HG03432 (cell line): Measurements from ENCODE around the gene RAB5IF.
"Not testable (repeated sequence)": the region's sequence is repeated elsewhere in the genome, so short reads cannot be mapped to it uniquely, and the experiment has no call there.

ENCODE experiments used
- ATAC-seq: cut with Tn5 transposase; IDR thresholded peaks from one replicate; pipeline ENCODE4 v1.9.1; 2021; ENCODE audit warnings: mild to moderate bottlenecking, moderate library complexity; ENCODE audit not compliant: unreplicated experiment

The RAB5IF gene

DNA sequence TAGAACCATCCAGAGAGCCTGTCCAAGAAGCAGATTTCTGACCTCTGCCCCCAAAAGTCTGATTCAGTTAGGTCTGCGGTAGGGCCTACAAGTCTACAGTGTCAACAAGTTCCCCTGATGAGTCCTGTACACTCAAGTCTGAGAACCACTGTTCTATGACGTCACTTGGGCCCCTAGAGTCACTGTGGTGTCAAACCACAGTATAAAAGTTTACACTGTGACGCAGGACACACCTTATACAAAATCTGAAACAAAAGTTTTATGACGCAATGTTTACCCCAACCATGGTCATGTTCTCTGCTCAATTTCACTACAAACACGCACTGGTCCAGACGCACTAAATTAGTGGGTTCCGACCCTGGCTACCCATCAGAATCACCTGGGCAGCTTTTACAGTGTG lies 22.5 kb downstream of the RAB5IF start:
- ATAC-seq: no peak

DNA sequence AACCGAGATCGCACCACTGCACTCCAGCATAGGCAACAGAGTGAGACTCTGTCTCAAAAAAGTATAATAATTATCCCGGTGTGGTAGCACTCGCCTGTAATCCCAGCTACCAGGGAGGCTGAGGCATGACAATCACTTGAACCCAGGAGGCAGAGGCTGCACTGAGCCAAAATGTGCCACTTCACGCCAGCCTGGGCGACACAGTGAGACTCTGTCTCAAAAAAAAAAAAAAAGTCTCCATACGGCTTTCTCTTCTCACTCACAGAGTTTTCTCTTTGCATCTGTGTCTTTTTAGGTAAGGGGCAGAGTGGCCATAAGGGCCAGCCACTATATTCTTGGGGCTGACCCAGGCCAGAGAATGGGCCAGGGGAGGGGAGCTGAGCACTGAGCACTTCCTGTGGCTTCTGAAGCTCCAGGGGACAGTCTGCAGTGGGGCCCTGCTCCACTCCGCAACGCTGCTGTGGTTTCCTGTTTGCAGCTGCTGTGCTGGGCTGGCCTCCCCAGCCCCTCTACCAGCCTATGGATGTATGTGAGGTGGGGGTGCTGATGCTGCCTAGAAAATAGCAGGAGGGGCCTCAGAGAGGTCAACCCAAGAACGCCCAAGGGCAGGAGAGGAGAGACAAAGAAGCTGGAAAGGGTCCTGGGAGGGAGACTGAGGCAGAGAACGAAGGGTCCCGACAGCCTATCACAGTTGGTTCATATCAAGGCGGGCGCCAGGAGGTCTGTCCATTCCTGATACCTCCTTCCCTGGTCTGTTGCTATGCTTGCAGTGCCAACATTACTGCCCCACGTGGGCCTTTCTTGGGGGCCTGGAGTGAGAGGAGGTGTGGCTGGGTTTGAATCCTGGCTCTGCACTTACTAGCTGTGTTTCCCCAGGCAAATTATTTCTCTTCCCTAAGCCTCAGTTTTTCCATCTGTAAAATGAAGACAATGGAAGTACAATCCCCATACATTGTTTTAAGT lies 24.4 kb downstream of the RAB5IF start:
- no peak for ATAC-seq

DNA sequence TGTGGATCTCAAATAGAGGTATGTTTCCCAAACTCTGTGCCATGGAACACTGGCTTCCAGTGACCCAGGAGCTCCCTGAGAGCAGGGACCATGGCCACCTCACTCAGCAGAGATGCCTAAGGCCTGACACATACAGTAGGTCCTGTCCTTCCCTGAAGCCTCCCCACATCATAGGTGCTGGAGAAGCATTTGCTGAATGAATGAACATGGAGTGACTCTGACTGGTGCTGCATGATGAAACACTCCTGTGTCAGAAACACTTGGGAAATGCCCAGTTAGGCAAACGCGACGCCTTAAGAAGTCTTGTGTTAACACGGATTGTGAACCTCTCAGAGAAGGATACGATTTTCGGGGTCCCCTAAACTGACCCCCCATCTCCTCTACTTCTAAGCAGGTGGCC lies 26.1 kb downstream of the RAB5IF start:
- no peak for ATAC-seq

- ATAC-seq: no peak
These were observed 26.5 kb downstream of the RAB5IF start for GRCh38 chr20:36632147-36632486.

DNA sequence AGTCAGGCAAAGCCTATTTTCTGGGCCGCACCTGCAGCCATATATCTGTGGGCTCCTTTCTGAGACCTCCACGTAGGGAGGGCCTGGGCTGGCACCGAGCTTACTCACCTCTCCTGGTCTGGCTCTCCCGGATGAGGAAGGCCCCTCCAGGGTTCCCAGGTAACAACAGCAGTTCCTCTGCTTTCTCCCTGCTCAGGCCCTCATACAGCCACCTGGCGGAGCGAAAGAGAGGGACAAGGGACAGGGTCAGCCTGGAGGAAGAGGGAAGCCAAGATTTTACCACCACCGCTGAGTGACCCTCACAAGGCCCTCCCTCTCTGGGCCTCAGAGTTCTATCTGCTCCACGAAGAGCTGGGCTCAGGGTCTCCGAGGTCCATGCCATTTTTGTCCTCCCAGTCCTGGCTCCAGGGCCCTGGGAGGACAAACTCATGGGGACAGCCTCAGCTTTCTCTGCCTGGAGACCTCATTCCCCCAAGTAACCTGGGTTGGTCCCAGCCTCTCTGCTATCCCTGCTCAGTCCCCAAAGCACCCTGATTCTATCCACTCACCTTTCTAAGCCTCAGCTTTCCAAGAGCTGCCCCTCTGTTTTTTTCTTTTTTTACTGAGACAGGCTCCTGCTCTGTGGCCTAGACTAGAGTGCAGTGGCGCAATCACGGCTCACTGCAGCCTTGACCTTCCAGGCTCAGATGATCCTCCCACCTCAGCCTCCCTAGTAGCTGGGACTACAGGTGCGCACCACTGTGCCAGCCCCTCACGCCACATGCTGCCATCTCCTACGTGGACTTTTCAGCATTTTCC lies 27.1 kb downstream of the RAB5IF start:
- no peak for ATAC-seq

DNA sequence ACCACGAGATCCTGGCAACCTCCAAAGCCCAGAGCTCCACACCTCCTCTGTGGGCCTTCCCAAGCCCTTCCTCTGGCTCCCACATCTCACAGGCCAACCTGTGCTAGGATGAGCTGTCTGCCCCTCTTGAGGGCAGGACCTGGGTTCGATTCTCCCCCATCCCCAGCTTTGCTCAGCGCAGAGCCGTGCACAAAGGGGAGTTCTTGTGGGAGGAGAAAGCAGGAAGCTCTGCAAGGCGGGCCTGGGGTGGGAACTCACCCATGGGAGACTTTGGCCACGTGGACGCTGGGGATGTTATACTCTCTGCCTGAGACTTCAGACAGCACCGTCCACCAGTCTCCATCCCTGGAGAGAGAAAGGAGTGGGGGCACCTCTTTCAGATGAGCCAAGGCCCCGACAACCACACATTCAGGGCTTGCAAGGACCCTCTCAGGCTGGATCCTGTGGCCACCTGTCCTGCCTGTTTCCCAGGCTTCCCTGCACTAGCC lies 27.8 kb downstream of the RAB5IF start:
- no peak for ATAC-seq

DNA sequence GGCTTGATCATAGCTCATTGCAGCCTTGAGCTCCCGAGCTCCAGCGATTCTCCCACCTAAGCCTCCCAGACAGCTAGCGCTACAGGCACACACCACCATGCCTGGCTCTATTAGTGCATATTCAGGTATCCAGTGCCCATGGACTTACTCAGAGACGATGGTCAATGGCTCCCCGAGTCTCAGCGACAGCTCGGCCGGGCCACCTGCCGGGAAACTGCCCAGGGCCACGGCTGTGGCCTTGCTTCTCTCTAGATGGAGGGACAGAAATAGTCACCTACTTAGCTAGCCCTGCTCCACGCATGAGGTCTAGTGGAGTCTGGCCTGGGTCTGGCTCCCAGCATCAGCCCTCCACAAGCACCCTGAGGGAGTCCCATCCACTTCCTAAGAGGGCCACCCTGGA lies 28.8 kb downstream of the RAB5IF start:
- ATAC-seq: no peak

DNA sequence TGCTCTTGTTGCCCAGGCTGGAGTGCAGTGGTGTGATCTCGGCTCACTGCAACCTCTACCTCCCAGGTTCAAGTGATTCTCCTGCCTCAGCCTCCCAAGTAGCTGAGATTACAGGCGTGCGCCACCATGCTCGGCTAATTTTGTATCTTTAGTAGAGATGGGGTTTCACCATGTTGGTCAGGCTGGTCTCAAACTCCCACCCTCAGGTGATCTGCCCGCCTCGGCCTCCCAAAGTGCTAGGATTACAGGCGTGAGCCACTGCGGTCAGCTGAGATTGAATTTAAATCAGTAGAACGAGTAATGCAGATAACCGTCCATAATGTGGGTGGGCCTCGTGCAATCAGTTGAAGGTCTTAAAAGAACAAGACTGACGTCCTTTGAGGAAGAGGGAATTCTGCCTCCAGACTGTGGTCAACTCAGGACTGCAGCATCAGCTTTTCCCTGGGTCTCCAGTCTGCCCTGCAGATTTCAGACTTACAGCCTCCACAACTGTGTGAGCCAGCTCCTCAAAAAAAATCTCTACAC lies 33.4 kb downstream of the RAB5IF start:
- not testable (repeated sequence) for ATAC-seq

- no peak for ATAC-seq
These were observed 35.9 kb downstream of the RAB5IF start for GRCh38 chr20:36641506-36641843.

- ATAC-seq: no peak
These were observed 36.6 kb downstream of the RAB5IF start for GRCh38 chr20:36642136-36642535.

DNA sequence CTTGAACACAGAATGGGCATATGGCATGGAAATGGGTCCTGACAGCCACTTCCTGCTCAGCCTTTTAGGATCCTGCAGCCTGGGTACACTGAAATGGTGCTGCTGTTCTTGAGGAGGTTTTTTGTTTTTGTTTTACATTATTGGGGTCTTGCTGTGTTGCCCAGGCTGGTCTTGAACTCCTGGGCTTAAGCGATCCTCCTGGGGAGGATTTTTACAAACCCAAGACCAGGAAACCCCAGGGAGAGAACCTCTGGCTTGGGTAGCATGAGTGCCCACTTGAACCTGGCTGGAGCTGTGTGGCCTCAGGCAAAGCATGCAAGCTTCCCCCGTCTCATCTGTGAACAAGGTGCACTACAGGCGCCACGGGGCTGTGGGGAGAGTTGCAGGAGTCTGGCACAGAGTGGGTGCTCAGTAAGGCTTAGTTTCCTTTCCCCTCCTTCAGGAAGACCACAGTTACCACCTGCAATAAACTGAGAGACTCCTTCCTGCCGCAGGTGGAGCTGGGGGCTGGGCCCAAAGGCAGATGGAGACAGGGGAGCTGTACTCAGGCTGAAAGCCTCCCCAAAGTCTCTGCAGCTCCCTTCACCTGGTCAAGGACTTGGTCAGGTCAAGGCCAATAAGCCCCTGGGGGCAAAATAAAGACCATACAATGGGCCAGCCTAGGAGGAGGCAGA lies 38.6 kb downstream of the RAB5IF start:
- ATAC-seq: no peak

- no peak for ATAC-seq
These were observed 39.1 kb downstream of the RAB5IF start for GRCh38 chr20:36644706-36645095.

- no peak for ATAC-seq
These were observed 39.8 kb downstream of the RAB5IF start for GRCh38 chr20:36645353-36645752.

GRCh38 chr20:36645998-36646397 lies 40.4 kb downstream of the RAB5IF start, which contains the start of gene SLA2:
Gene SLA2 (minus strand): TSS chr20:36646196. CDS start chr20:36641335, 4,861 bp downstream.
- ATAC-seq: no peak

DNA sequence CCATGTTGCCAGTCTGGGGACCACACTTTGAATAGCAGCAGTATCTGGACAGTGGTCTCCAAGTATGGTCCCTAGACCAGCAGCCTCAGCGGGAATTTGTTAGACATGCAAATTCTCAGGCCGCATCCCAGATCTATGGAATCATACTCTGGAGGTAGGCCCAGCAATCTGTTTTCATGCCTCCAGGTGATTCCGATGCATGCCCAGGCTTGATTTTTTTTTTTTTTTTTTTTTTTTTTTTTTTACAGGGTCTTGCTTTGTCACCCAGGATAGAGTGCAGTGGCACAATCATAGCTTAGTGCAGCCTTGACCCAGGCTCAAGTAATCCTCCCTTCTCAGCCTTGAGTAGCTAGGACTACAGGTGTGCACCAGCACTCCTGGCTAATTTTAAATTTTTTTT lies 41.1 kb downstream of the RAB5IF start:
- ATAC-seq: no peak

- no peak for ATAC-seq
These were observed 41.9 kb downstream of the RAB5IF start for GRCh38 chr20:36647196-36648121.

- ATAC-seq: no peak
These were observed 47.9 kb downstream of the RAB5IF start for GRCh38 chr20:36653456-36653855.

DNA sequence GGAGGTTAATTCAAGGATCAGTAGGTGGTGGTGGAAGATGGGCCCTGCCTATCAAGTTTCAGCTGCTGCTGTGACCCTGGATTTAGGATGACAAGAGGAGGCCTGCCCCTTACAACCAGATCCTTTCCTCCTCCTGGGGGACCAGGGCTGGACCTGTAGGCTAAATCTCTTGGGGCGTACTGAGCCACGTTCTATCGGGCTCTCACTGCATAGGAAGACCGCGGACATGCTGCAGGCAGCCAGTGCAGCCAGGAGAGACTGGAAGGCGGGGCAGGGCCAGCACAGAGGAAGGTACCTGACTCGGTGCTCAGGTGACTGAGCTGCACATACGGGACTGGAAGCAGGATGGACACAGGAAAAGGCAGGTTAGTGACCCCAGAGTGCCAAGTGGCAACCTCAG lies 48.9 kb downstream of the RAB5IF start:
- no peak for ATAC-seq

GRCh38 chr20:36655004-36655403 lies 49.4 kb downstream of the RAB5IF start:
- no peak for ATAC-seq

DNA sequence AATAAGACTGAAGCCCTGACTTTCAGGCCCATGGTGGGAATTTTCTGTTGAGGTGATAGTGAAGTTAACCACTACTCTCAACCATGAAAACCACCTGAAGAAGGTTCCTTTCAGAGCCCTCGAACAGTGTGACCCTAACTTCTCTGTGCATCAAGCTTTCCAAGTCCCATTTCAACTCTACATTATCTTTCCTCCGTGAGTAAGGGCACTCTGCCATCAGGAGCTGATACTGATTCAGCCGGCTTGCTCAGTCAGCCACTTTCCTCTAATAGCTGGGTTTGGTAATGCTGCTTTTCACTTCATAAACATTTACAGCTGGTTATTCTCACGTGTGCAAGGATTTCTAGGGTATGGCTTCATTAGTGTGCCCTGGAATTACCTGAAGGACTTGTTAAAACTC lies 51.2 kb downstream of the RAB5IF start:
- no peak for ATAC-seq
